Colonic mucosa (tissue), 4 donors: ENCODE measurements around the gene QPCTL. TPM values are rescaled to one million over a fixed set of nuclear protein-coding genes. Genes with fewer than 3 reads are reported as not detected.

Experiments used
- DNase-seq: peaks from one replicate; pipeline ENCODE4 v3.0.0-alpha.2; 2020
- H3K27ac ChIP-seq: fragments of 200-600 bp; one replicate; pipeline ENCODE4 v1.8.0; 2021
- H3K27me3 ChIP-seq: fragments of 200-600 bp; one replicate; pipeline ENCODE4 v1.8.0; 2021
- H3K36me3 ChIP-seq: fragments of 200-600 bp; one replicate; pipeline ENCODE4 v1.8.0; 2021
- H3K4me1 ChIP-seq: fragments of 200-600 bp; one replicate; pipeline ENCODE4 v1.8.0; 2021; ENCODE audit warnings: mild to moderate bottlenecking
- H3K4me3 ChIP-seq: fragments of 200-600 bp; one replicate; pipeline ENCODE4 v1.8.0; 2021
- H3K9ac ChIP-seq, 2 donors: one replicate each; pipeline ENCODE4 v1.7.0; 2013; ENCODE audit warnings: control low read depth in 2 of 2, low read depth in 2 of 2, low read length in 2 of 2
- H3K9me3 ChIP-seq: fragments of 200-600 bp; one replicate; pipeline ENCODE4 v1.8.0; 2021
- intact Hi-C: fragments of 100-400 bp; cut with DNase I; formaldehyde crosslinking; loops from one replicate; pipeline ENCODE4 v1.14.1; 2022
- total RNA-seq, 2 donors: library from RNA; stranded (reverse); fragmentation: NEBNext Ultra II Directional in 1 of 2; extraction: Animal tissue kit (Norgen Biotek cat#: 25700) in 1 of 2; gene quantifications; one replicate each; pipeline ENCODE4 v1.2.1, GENCODE V29; 2021
- TF ChIP-seq, protein P1 (sequence below): fragments of 200-600 bp; IDR thresholded peaks from one replicate; pipeline ENCODE4 v1.8.0; 2022; ENCODE audit warnings: antibody characterized with exemption, mild to moderate bottlenecking
- donor health status: healthy.
- donor health status: DM: no; HTN: no; CAD: no.
- donor health status: DM: no; HTN: no; CAD: no.

QPCTL gene
- total RNA-seq, 2 donors from 2014 or later = 10.7 to 11.2 TPM

DNA sequence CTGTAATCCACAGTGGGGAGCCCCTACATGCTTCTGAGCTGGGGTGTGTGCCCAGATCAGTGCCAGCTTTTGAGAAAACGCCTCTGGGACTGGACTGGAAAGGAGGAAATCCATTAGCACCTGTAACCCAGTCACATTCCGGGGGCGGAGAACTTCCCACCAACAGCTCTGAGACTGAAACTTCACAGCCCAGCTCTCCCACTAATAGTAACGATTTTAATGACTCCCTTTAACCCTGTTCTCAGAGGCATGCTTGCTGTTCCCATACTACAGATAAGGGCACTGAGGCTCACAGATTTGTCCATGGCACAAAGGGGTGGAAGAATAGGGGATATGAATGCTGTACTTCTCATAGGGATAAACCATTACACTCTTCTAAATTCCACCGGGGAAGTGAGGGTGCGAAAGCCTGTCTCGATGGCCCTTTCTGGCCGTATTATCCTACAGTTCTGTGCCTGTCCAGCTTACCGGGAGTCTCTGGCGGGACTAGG, 37.4 kb downstream of the QPCTL start:
- Histone ChIP-seq H3K4me3 (peak overlapping the region; percentile 78), H3K36me3 (no peaks in the 10 kb centered on the region), H3K9ac (peak overlapping the region; percentile 89 to 98), H3K27ac (peak overlapping the region; percentile 57), H3K4me1 (peaks cover 12% of the 10 kb centered on the region), H3K9me3 (no peaks in the 10 kb centered on the region), H3K27me3 (no peaks in the 10 kb centered on the region)
- TF ChIP-seq, protein P1, sequence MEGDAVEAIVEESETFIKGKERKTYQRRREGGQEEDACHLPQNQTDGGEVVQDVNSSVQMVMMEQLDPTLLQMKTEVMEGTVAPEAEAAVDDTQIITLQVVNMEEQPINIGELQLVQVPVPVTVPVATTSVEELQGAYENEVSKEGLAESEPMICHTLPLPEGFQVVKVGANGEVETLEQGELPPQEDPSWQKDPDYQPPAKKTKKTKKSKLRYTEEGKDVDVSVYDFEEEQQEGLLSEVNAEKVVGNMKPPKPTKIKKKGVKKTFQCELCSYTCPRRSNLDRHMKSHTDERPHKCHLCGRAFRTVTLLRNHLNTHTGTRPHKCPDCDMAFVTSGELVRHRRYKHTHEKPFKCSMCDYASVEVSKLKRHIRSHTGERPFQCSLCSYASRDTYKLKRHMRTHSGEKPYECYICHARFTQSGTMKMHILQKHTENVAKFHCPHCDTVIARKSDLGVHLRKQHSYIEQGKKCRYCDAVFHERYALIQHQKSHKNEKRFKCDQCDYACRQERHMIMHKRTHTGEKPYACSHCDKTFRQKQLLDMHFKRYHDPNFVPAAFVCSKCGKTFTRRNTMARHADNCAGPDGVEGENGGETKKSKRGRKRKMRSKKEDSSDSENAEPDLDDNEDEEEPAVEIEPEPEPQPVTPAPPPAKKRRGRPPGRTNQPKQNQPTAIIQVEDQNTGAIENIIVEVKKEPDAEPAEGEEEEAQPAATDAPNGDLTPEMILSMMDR = no peak
- intact Hi-C loops = no loop called here
- no peak for DNase-seq

DNA sequence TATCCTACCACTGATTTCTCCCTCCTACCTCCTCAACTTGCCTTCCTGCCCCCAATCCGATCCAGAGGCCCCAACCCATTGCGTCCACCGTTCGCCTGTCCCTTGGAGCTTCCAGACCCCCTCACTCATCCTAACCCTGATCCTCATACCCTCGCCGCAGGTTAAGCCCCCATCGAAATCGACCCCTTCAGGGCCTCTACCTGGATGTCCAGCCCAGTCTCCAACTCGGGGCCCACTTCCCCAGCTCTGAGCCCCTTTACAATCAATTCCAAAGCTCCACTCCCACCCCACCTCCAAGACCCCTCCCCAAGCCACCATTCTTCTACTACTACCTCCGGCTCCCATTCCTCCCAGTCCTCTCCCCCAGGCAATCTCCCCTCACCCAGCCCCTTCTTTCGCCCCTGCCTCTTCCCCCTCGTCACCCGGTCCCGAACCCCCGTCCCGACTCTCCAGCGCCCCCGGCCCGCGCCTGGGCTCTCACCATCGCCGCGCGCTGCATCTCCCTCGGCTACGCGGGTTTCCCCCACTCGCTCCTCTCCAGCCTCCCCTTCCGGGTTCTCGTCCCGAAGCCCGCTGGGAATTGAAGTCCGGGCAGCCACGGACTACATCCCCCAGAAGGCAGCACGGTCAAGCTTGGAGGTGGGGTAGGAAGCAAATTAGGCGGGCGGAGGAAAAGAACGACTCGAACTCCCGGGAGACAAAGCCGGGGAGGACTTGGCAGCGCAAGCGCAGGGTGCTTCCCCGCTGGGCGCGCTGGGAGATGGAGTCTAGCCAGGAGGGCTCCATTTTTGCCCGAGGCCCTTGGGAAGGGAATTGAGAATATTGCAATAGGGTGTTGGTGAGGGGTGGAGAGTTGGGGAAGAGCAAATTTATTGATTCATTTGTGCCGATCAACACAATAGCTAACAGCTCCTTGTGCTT, 38.2 kb downstream of the QPCTL start, which contains the start of gene FBXO46:
FBXO46 (minus strand) TSS at position 529 of the 921 bp plus-strand sequence. CDS start 17,401 bp downstream, outside the sequence.
- H3K27ac ChIP-seq = peak within 1 kb of the TSS; percentile 57
- intact Hi-C loops = no loop called here
- no peaks in the 10 kb centered on the region for H3K36me3 ChIP-seq
- peak; percentile 98 for DNase-seq
- peak within 1 kb of the TSS; percentile 89 to 98 for H3K9ac ChIP-seq
- H3K4me3 ChIP-seq = peak within 1 kb of the TSS; percentile 78
- no peaks in the 10 kb centered on the region for H3K9me3 ChIP-seq
- peaks cover 12% of the 10 kb centered on the region for H3K4me1 ChIP-seq
- H3K27me3 ChIP-seq = no peaks in the 10 kb centered on the region
- TF ChIP-seq, protein P1 = no peak

DNA sequence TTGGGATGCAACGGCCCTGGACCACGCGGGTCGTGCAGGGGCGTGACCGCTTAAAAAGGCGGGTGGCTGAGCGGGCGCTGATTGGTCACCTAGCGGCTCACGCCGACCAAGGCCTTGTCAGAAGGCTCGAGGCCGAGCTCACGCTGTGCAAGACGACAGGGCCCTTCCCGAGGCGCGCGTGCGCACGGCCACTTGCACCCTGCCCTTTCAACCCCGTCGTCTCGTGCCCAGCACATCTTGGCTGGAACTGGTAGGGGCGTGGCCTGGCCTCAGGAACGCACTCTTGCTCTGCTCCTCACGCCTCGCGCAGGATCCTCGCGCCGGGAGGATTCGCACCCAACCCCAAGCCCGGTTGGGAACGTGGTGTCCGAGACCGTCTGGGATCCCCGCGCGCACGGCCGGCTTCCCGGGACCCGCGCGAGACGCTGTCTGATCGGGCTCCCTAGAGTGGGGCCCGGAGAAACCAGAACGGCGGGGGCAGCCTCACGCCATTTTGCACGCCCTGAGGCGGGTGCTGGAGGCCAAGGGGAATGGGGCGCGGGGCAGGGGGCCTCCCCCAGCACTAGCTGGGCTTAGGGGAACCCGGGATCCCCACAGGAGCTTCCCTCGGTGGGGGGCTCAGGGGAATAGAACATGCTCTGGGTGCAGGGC, 40.8 kb downstream of the QPCTL start, which contains the start of gene MEIOSIN:
MEIOSIN (plus strand) TSS at position 280 of the 651 bp plus-strand sequence. CDS start 1,938 bp downstream, outside the sequence.
- intact Hi-C loops = no loop called here
- no peak within 1 kb of the TSS for H3K4me3 ChIP-seq
- H3K27me3 ChIP-seq = no peaks in the 10 kb centered on the region
- TF ChIP-seq, protein P1 = no peak
- H3K27ac ChIP-seq = no peak within 1 kb of the TSS
- H3K9ac ChIP-seq = no peak within 1 kb of the TSS
- H3K36me3 ChIP-seq = no peaks in the 10 kb centered on the region
- peaks cover 12% of the 10 kb centered on the region for H3K4me1 ChIP-seq
- H3K9me3 ChIP-seq = no peaks in the 10 kb centered on the region
- DNase-seq = no peak

DNA sequence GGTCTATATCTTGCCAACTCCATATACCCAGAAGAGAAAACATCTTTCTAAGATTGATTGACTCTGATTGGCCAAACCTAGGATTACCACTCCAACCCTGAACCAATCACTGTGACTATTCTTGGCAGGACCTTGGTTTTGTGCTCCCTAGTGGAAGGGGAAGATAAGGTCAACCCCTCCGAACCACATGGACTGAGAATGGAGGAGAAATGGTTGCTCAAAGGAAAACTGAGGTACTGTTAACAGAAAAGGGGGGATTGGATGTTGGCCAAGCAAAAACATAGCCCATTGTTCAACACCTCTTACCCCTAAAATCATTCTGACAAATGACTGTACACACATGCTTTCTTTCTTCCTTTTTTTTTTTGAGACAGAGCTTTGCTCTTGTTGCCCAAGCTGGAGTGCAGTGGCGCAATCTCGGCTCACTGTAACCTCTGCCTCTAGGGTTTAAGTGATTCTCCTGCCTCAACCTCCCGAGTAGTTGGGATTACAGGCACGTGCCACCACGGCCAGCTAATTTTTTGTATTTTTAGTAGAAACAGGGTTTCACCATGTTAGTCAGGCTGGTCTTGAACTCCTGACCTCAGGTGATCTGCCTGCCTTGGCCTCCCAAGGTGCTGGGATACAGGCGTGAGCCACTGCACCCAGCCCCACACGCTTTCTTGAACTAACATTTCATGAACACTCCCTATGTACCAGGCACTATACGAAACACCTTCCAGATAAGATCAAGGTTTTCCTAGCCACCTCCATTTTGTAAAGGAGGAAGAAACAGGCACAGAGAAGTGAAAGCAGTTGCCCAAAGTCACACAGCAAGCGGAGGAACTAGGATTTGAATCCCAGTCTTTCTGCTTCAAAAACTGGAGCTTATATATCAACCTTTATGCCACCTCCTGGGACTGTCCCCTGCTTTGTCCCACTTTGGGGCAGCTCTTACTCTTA, 47.3 kb downstream of the QPCTL start:
- intact Hi-C loops = no loop called here
- no peaks in the 10 kb centered on the region for H3K4me1 ChIP-seq
- TF ChIP-seq, protein P1 = no peak
- no peaks in the 10 kb centered on the region for H3K27me3 ChIP-seq
- no peak overlapping the region for H3K9ac ChIP-seq
- H3K27ac ChIP-seq = no peak overlapping the region
- H3K36me3 ChIP-seq = no peaks in the 10 kb centered on the region
- DNase-seq = no peak
- H3K4me3 ChIP-seq = no peak overlapping the region
- no peaks in the 10 kb centered on the region for H3K9me3 ChIP-seq

DNA sequence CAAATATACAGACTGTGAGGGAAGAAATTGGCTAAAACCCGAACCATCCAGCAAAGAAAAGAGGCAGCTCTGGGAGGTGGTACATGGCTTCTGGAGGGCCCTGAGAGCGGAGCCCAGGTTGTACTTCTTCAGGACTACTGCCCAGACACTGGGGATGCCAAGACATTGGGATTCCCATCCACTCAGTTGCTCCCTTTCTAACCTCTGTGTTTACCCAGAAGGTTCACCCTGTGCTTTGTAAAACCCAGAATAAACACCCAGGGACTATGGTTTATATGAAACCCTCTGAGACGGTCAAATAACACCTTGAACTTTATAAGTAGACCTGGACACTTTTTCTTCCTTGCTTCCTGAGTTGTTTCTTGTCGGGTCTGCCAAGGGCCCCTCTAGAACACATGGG, 50.5 kb downstream of the QPCTL start:
- H3K27ac ChIP-seq = no peak overlapping the region
- H3K4me3 ChIP-seq = no peak overlapping the region
- no peaks in the 10 kb centered on the region for H3K36me3 ChIP-seq
- no peak for DNase-seq
- H3K9ac ChIP-seq = no peak overlapping the region
- intact Hi-C loops = no loop called here
- no peaks in the 10 kb centered on the region for H3K4me1 ChIP-seq
- H3K27me3 ChIP-seq = no peaks in the 10 kb centered on the region
- no peaks in the 10 kb centered on the region for H3K9me3 ChIP-seq
- TF ChIP-seq, protein P1 = no peak
